Thoracic aorta (tissue), 2 donors: ENCODE data around the gene ELAC2. TPM values are rescaled to one million over a fixed set of nuclear protein-coding genes. Genes with fewer than 3 reads are reported as not detected.

Experiments
- ATAC-seq: fragments of 150-250 bp; one replicate; pipeline ENCODE4 v1.8.0; 2017; ENCODE audit warnings: low read depth; ENCODE audit not compliant: insufficient number of reproducible peaks, low FRiP score
- DNase-seq: peaks from one replicate; pipeline ENCODE4 v3.0.0-alpha.2; 2020; ENCODE audit warnings: low spot score
- H3K27ac ChIP-seq, 2 donors: fragments of 200-600 bp; sonication (generic); 1 replicate in 1 of 2; 2 replicates in 1 of 2; pipeline ENCODE4 v1.5.1; 2016; ENCODE audit warnings: mild to moderate bottlenecking in 2 of 2, moderate library complexity in 2 of 2
- H3K27me3 ChIP-seq: fragments of 200-600 bp; sonication (generic); replicated peaks from 2 replicates; pipeline ENCODE4 v1.6.0; 2016; ENCODE audit warnings: mild to moderate bottlenecking; ENCODE audit not compliant: insufficient read depth
- H3K36me3 ChIP-seq: fragments of 200-600 bp; sonication (generic); one replicate; pipeline ENCODE4 v1.5.1; 2016
- H3K4me1 ChIP-seq, 2 donors: fragments of 200-600 bp; sonication (generic); 1 replicate in 1 of 2; 2 replicates in 1 of 2; pipeline versions ENCODE4 v1.5.1 to v1.6.0; 2016; ENCODE audit warnings: low read depth in 2 of 2, mild to moderate bottlenecking in 1 of 2; ENCODE audit not compliant: control insufficient read depth in 1 of 2
- H3K4me3 ChIP-seq: fragments of 200-600 bp; sonication (generic); 2 replicates; pipeline ENCODE4 v1.5.1; 2016; ENCODE audit warnings: mild to moderate bottlenecking
- H3K9me3 ChIP-seq: fragments of 200-600 bp; sonication (generic); 2 replicates; pipeline ENCODE4 v1.5.1; 2016
- CTCF ChIP-seq: fragments of 200-600 bp; sonication (generic); IDR thresholded peaks from one replicate; pipeline ENCODE4 v1.5.1; 2019; ENCODE audit warnings: antibody characterized with exemption
- total RNA-seq, 2 donors: library from RNA; depleted of rRNA; stranded (reverse); fragments of >200 nt; gene quantifications; one replicate each; pipeline versions ENCODE4 v1.1.0 to v1.2.3, GENCODE V29; 2016

The ELAC2 gene
- total RNA-seq, 2 donors from 2014 or later: 50.2 to 81.3 TPM

- Histone ChIP-seq H3K27ac (no peak overlapping the region), H3K36me3 (no peaks in the 10 kb centered on the region), H3K27me3 (no peaks in the 10 kb centered on the region), H3K4me3 (no peak overlapping the region), H3K4me1 (no peaks in the 10 kb centered on the region), H3K9me3 (no peaks in the 10 kb centered on the region)
- ATAC-seq (no peak), DNase-seq (no peak)
- TF ChIP-seq CTCF: no peak
These were observed 51.8 kb downstream of the ELAC2 start for GRCh38 chr17:12965988-12966387.

- Histone ChIP-seq H3K27me3 (no peaks in the 10 kb centered on the region), H3K36me3 (no peaks in the 10 kb centered on the region), H3K4me3 (no peak overlapping the region), H3K4me1 (no peaks in the 10 kb centered on the region), H3K27ac (no peak overlapping the region), H3K9me3 (no peaks in the 10 kb centered on the region)
- ATAC-seq (no peak), DNase-seq (no peak)
- TF ChIP-seq CTCF: no peak
These were observed 53.0 kb downstream of the ELAC2 start for GRCh38 chr17:12964840-12965239.

GRCh38 chr17:12964162-12964561 is 53.7 kb downstream of the ELAC2 start:
- H3K36me3 ChIP-seq: no peaks in the 10 kb centered on the region
- no peak for TF ChIP-seq CTCF
- H3K4me3 ChIP-seq: no peak overlapping the region
- ATAC-seq: no peak
- H3K9me3 ChIP-seq: no peaks in the 10 kb centered on the region
- no peak for DNase-seq
- no peaks in the 10 kb centered on the region for H3K4me1 ChIP-seq
- no peaks in the 10 kb centered on the region for H3K27me3 ChIP-seq
- no peak overlapping the region for H3K27ac ChIP-seq

- DNase-seq: no peak
- H3K9me3 ChIP-seq: no peaks in the 10 kb centered on the region
- H3K4me3 ChIP-seq: no peak overlapping the region
- ATAC-seq: no peak
- TF ChIP-seq CTCF: no peak
- no peaks in the 10 kb centered on the region for H3K4me1 ChIP-seq
- no peaks in the 10 kb centered on the region for H3K36me3 ChIP-seq
- no peaks in the 10 kb centered on the region for H3K27me3 ChIP-seq
- no peak overlapping the region for H3K27ac ChIP-seq
These were observed 54.3 kb downstream of the ELAC2 start for GRCh38 chr17:12963505-12963904.

GRCh38 chr17:12961655-12962054 is 56.2 kb downstream of the ELAC2 start:
- no peak for DNase-seq
- Histone ChIP-seq H3K27me3 (no peaks in the 10 kb centered on the region), H3K4me1 (no peaks in the 10 kb centered on the region), H3K36me3 (peaks cover 12% of the 10 kb centered on the region), H3K27ac (no peak overlapping the region), H3K9me3 (peaks cover 4% of the 10 kb centered on the region), H3K4me3 (no peak overlapping the region)
- no peak for TF ChIP-seq CTCF
- no peak for ATAC-seq
